Measurements from ENCODE around the gene CRX.

DNA sequence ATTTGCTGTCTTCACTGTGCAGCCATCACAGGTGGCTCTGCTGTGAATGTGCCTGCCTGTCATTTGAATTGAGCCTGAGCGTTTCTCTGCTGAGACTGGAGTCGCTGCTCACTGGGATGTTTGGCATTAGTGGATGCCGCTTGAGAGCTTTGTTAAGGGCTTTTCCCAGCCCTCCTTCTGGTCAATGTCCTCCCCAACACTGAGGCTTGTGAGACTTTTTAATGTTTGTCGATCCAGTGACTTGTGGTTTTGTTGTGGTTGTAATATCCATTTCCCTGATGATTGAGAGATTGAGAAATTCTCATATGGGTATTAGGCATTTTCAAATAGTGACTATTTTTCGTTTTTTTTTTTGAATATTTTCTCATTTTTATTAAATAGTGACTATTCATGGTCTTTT, 39.9 kb downstream of the CRX start:
- TF ChIP-seq MAZ (IDR thresholded peaks at IDR 0.05; ENCODE audit: borderline replicate concordance, low read depth, low read length) = no peak
- TF ChIP-seq, protein P1, sequence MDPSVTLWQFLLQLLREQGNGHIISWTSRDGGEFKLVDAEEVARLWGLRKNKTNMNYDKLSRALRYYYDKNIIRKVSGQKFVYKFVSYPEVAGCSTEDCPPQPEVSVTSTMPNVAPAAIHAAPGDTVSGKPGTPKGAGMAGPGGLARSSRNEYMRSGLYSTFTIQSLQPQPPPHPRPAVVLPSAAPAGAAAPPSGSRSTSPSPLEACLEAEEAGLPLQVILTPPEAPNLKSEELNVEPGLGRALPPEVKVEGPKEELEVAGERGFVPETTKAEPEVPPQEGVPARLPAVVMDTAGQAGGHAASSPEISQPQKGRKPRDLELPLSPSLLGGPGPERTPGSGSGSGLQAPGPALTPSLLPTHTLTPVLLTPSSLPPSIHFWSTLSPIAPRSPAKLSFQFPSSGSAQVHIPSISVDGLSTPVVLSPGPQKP (IDR thresholded peaks at IDR 0.05; ENCODE audit: low read depth, low read length) = no peak
- TF ChIP-seq, protein P2, sequence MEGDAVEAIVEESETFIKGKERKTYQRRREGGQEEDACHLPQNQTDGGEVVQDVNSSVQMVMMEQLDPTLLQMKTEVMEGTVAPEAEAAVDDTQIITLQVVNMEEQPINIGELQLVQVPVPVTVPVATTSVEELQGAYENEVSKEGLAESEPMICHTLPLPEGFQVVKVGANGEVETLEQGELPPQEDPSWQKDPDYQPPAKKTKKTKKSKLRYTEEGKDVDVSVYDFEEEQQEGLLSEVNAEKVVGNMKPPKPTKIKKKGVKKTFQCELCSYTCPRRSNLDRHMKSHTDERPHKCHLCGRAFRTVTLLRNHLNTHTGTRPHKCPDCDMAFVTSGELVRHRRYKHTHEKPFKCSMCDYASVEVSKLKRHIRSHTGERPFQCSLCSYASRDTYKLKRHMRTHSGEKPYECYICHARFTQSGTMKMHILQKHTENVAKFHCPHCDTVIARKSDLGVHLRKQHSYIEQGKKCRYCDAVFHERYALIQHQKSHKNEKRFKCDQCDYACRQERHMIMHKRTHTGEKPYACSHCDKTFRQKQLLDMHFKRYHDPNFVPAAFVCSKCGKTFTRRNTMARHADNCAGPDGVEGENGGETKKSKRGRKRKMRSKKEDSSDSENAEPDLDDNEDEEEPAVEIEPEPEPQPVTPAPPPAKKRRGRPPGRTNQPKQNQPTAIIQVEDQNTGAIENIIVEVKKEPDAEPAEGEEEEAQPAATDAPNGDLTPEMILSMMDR (IDR thresholded peaks at IDR 0.05) = no peak
- TF ChIP-seq POLR2A (IDR thresholded peaks at IDR 0.05; ENCODE audit: low read length) = no peak

Data from A549 (cell line).